BLaER1 (cell line): ENCODE data around the gene HOXA3.

Experiments used
- H3K27ac ChIP-seq: shearing (Covaris generic); formaldehyde crosslinking; 2 replicates; pipeline ENCODE4 v1.8.1; 2022
- H3K27me3 ChIP-seq: shearing (Covaris generic); formaldehyde crosslinking; 2 replicates; pipeline ENCODE4 v1.8.1; 2022
- H3K36me3 ChIP-seq: shearing (Covaris generic); formaldehyde crosslinking; 2 replicates; pipeline ENCODE4 v1.8.1; 2022
- H3K4me1 ChIP-seq: shearing (Covaris generic); formaldehyde crosslinking; 2 replicates; pipeline ENCODE4 v1.8.1; 2022
- H3K4me2 ChIP-seq: shearing (Covaris generic); formaldehyde crosslinking; 2 replicates; pipeline ENCODE4 v1.8.1; 2022
- H3K4me3 ChIP-seq: shearing (Covaris generic); formaldehyde crosslinking; 2 replicates; pipeline ENCODE4 v1.8.1; 2022
- H3K9ac ChIP-seq: shearing (Covaris generic); formaldehyde crosslinking; 2 replicates; pipeline ENCODE4 v1.8.1; 2022
- H3K9me3 ChIP-seq: shearing (Covaris generic); formaldehyde crosslinking; 2 replicates; pipeline ENCODE4 v1.8.1; 2022
- H4K20me1 ChIP-seq: shearing (Covaris generic); formaldehyde crosslinking; 2 replicates; pipeline ENCODE4 v1.8.1; 2022
- Cebpa-rat ChIP-seq: shearing (Covaris generic); IDR thresholded peaks from 2 replicates; pipeline ENCODE4 v1.8.1; 2022

HOXA3 gene

DNA sequence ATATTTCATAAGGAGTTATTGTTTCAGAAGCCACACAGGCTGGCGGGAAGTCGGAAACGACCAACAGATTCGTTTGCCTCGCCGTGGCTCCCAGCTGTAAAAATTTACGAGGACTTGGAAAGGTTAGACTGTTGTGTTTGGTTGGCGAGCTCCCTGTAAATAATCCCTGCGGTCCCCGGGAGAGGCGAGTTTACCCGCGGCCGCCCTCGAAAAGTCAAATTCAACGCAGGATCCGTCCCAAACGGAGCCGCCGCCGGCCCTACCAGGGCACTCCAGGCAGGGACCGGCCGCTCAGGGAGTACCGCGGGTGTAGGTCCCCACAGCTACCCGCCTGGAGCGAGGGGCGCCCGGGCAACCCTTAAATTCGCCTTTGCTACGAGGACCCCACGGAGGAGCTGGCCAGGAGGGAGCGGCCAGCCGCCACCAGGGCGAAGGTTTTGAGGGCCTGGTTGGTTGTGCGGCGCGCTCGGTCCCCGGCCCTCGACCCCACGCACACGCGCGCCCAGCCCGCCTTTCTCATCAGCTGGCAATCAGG lies 13.7 kb upstream of the HOXA3 start:
- H3K9me3 ChIP-seq: peaks cover 17% of the 10 kb centered on the region
- H3K36me3 ChIP-seq: no peaks in the 10 kb centered on the region
- H3K27me3 ChIP-seq: peaks cover 100% of the 10 kb centered on the region
- H4K20me1 ChIP-seq: peaks cover 95% of the 10 kb centered on the region
- H3K4me2 ChIP-seq: no peak overlapping the region
- H3K4me3 ChIP-seq: no peak overlapping the region
- H3K27ac ChIP-seq: no peak overlapping the region
- no peak overlapping the region for H3K9ac ChIP-seq
- no peak for TF ChIP-seq Cebpa-rat
- H3K4me1 ChIP-seq: no peaks in the 10 kb centered on the region; the same call in 1 of the 2 replicates

DNA sequence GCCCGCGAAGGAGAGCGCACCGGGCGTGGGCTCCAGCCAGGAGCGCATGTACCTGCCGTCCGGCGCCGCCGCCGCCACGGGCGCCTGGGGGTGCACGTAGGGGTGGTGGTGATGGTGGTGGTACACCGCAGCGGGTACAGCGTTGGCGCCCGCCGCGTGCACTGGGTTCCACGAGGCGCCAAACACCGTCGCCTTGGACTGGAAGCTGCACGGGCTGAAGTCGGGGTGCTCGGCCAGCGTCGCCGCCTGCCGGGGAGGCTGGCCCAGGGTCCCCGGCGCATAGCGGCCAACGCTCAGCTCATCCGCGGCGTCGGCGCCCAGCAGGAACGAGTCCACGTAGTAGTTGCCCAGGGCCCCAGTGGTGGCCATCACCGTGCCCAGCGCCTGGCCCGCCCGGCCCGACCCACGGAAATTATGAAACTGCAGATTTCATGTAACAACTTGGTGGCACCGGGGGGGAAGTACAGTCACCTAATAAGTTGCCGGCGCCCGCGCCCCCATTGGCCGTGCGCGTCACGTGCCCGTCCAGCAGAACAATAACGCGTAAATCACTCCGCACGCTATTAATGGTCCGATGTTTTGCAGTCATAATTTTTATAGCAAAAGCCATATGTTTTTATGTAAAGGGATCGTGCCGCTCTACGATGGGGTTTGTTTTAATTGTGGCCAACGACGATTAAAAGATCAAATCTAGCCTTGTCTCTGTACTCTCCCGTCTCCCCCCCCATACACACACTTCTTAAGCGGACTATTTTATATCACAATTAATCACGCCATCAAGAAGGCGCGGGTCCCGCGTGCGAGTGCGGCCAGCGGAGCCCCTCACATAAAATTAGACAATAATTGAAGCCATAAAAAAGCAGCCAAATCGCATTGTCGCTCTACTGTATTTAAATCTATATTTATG lies 13.0 kb upstream of the HOXA3 start, which contains the start of gene HOXA9:
TSS of gene HOXA9 (minus strand) at position 449 of the 907 bp plus-strand sequence. CDS start at position 369, 80 bp downstream.
- Histone ChIP-seq H3K4me1 (peaks cover 6% of the 10 kb centered on the region), H4K20me1 (peaks cover 92% of the 10 kb centered on the region), H3K9ac (no peak within 1 kb of the TSS), H3K9me3 (peaks cover 17% of the 10 kb centered on the region), H3K4me2 (no peak within 1 kb of the TSS), H3K4me3 (no peak within 1 kb of the TSS), H3K36me3 (no peaks in the 10 kb centered on the region), H3K27ac (no peak within 1 kb of the TSS), H3K27me3 (peaks cover 100% of the 10 kb centered on the region)
- TF ChIP-seq Cebpa-rat: no peak

DNA sequence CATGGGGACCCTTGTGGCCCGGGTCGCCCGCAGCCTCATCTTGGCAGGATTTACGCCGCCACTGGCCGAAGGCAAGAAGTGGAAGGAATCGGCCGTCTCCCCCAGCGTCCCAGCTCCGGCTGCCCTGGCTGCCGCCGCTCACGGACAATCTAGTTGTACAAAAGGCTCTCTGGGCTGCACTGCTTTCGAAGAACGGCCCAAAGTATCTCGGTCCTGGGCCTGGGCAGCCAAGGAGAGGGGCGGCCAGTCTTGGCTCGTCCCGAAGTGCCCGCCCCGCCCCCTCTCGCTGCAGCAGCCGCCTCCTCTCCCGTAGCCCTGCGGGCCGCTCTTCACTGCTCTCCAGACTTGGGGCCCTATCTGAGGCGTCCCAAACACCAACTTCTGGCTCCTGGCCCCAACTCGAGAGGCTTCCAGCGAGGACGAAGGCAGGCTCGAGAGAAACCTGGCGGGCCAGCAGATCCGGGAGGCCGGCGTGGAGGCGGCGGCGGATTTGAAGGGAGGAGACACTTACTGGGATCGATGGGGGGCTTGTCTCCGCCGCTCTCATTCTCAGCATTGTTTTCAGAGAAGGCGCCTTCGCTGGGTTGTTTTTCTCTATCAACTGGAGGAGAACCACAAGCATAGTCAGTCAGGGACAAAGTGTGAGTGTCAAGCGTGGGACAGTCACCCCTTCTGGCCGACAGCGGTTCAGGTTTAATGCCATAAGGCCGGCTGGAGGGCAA lies 12.1 kb upstream of the HOXA3 start:
- Histone ChIP-seq H3K27me3 (peaks cover 100% of the 10 kb centered on the region), H3K4me2 (no peak overlapping the region), H3K9ac (no peak overlapping the region)

DNA sequence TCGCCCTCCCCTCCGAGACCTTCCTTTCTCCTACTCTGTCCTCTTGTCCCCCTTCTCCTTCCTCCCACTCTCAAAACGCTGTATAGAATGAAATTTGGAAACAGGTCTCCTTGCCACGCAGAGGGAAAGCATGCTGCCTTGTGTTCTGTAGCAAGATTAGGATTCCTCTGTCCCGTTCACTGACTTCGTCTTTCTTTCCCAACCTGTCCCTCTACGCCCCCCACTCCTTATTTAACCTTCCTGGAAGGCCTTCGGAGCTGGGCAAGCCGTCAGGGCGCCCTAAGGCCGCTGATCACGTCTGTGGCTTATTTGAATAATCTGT lies 11.6 kb upstream of the HOXA3 start:
- Histone ChIP-seq H3K27ac (no peak overlapping the region), H3K4me1 (peaks cover 9% of the 10 kb centered on the region), H3K4me3 (no peak overlapping the region), H3K9me3 (peaks cover 17% of the 10 kb centered on the region), H3K36me3 (no peaks in the 10 kb centered on the region), H3K9ac (no peak overlapping the region), H3K4me2 (no peak overlapping the region), H4K20me1 (peaks cover 92% of the 10 kb centered on the region), H3K27me3 (peaks cover 100% of the 10 kb centered on the region)
- no peak for TF ChIP-seq Cebpa-rat

More for the DNA sequence above, 12.1 kb upstream of the HOXA3 start:
- no peak for TF ChIP-seq Cebpa-rat
- H3K27ac ChIP-seq: no peak overlapping the region
- peaks cover 92% of the 10 kb centered on the region for H4K20me1 ChIP-seq
- peaks cover 17% of the 10 kb centered on the region for H3K9me3 ChIP-seq
- H3K36me3 ChIP-seq: no peaks in the 10 kb centered on the region
- H3K4me3 ChIP-seq: no peak overlapping the region
- peaks cover 9% of the 10 kb centered on the region for H3K4me1 ChIP-seq

DNA sequence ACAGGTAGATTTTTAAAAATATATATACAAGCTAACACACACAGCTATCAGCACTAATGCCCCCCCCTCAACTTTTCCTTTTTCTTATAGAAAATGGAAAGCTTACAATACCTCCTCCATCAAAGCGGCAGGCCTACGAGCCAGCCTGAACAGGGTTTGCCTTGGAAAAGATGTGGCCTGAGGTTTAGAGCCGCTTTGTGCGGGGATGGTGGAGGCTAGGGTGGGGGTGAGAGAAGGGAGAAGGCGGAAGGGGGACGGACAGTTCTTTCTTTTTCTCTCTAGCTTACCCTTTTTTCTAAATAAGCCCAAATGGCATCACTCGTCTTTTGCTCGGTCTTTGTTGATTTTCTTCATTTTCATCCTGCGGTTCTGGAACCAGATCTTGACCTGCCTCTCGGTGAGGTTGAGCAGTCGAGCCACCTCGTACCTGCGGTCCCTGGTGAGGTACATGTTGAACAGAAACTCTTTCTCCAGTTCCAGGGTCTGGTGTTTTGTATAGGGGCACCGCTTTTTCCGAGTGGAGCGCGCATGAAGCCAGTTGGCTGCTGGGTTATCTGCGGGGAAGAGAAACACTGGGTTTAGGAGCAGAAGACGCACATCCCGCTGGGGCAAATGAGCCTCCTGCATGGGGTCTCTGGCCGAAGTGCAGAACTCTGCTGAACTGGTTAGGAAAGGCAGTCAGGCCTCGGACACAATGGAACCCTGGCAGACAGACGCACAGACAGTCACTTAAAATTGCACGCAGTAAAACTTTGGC lies 11.1 kb upstream of the HOXA3 start:
- H3K27me3 ChIP-seq: peaks cover 100% of the 10 kb centered on the region
- H3K4me3 ChIP-seq: no peak overlapping the region
- H3K4me2 ChIP-seq: no peak overlapping the region
- TF ChIP-seq Cebpa-rat: no peak
- H3K27ac ChIP-seq: no peak overlapping the region
- H3K36me3 ChIP-seq: no peaks in the 10 kb centered on the region
- peaks cover 9% of the 10 kb centered on the region for H3K4me1 ChIP-seq
- peaks cover 92% of the 10 kb centered on the region for H4K20me1 ChIP-seq
- no peak overlapping the region for H3K9ac ChIP-seq
- peaks cover 21% of the 10 kb centered on the region for H3K9me3 ChIP-seq

DNA sequence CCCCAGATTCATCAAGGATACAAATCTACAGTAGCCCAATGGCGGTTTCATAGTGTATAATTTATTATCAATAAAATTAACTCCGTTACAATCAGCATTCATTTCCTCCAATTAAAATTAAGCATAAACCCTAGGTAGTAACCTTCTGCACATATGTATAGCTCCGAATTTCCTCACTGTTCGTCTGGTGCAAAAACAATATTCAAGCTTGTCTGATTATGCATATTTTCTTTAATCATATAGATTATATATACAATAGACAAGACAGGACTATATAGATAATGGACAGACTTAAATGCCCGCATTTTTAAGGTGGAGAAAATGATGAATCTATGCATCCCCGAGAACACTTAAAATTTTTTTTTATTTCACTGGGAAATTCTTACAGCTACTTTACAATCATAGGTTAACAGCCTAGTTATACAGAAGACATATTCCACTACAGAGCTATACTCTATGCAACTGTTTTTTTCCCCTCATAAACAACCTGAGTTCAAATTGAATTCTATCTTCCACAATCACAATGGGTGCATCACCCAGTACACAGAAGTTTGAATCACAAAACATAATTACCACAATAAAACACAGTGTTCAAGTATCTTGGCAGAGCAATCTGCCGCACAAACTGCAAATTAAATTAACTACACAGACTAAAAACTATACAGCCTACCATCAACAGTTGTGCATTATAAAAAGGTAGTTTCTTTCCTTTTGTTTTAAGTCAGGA lies 10.3 kb upstream of the HOXA3 start:
- no peaks in the 10 kb centered on the region for H3K36me3 ChIP-seq
- H3K9me3 ChIP-seq: peaks cover 27% of the 10 kb centered on the region
- no peak overlapping the region for H3K4me2 ChIP-seq
- no peak overlapping the region for H3K27ac ChIP-seq
- no peak overlapping the region for H3K9ac ChIP-seq
- peaks cover 9% of the 10 kb centered on the region for H3K4me1 ChIP-seq
- H3K27me3 ChIP-seq: peaks cover 100% of the 10 kb centered on the region
- no peak overlapping the region for H3K4me3 ChIP-seq
- no peak for TF ChIP-seq Cebpa-rat
- H4K20me1 ChIP-seq: peaks cover 92% of the 10 kb centered on the region

DNA sequence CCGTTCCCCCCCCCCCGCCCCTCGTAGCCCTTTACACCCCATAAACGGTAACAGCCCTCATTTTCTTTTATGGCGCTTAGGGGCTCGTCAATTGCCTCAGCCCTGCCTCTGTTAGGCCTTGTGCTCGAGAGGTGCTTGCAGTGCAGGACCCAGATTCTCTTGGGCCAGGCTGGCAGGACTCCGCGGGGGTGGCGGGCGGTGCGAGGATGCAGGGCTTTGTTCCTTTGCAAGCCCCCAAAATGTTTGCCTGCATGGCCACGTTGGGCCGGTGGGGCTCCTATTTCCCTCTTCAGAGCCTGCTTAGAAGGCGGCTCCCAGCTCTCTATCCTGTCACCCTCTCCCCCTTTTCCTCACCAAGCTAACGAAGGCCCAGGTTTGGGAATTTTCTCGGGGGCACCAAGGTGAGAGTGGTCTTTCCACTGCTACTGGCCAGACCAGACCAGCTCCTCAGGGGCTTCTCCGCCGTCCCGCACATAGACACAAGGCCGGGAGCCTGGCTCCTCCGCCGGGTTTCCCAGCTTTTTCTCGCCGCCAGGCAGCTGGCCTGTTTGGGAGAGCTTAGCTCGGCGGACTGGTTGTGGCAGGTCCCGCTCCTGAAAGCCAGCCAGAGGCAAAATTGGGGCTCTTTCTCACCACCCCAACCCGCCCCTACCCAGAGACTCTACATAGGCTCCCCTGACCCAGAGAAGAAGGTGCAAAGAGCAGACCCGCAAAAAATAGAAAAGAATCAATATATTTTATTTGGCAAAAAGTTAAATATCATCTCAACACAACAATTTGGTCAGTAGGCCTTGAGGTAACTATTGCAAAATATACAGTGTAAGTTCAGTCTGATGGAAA lies 9.6 kb upstream of the HOXA3 start:
- TF ChIP-seq Cebpa-rat: no peak
- no peak overlapping the region for H3K27ac ChIP-seq
- H3K4me3 ChIP-seq: no peak overlapping the region
- H4K20me1 ChIP-seq: peaks cover 92% of the 10 kb centered on the region
- no peak overlapping the region for H3K4me2 ChIP-seq
- peaks cover 9% of the 10 kb centered on the region for H3K4me1 ChIP-seq
- H3K36me3 ChIP-seq: no peaks in the 10 kb centered on the region
- no peak overlapping the region for H3K9ac ChIP-seq
- peaks cover 100% of the 10 kb centered on the region for H3K27me3 ChIP-seq
- peaks cover 35% of the 10 kb centered on the region for H3K9me3 ChIP-seq

DNA sequence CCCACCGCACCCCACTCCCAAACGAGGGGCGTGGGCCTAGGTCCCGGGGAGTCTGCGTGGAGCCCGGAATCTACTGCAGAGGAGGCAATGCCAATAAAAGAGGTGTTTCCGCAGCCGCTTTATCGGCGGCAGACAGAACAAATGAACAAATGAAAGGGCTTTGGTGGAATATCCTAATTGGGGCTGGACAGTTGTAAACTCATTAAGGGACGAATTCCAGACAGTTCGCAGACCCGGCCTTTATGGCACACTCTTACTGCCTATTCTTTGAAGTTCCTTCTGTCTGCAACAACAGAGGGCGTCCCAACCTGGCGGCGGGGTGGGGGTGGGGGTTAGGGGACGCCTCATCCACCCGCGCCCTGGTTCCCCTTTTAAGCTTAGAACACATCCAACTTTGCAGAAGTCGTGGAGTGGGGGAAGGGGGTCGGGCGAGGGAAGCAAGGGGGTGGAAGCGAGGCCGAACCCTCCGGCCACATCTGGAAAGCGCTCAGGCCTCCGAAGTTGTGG lies 8.9 kb upstream of the HOXA3 start:
- H4K20me1 ChIP-seq: peaks cover 88% of the 10 kb centered on the region
- peaks cover 37% of the 10 kb centered on the region for H3K9me3 ChIP-seq
- H3K9ac ChIP-seq: no peak overlapping the region
- H3K27ac ChIP-seq: no peak overlapping the region
- H3K36me3 ChIP-seq: no peaks in the 10 kb centered on the region
- peak overlapping the region; percentile 95 for H3K4me2 ChIP-seq
- H3K4me1 ChIP-seq: peaks cover 9% of the 10 kb centered on the region
- H3K27me3 ChIP-seq: peaks cover 100% of the 10 kb centered on the region
- TF ChIP-seq Cebpa-rat: no peak
- peak overlapping the region; percentile 66 for H3K4me3 ChIP-seq
